ENCODE measurements around the gene PHACTR1. TPM values are rescaled to one million over a fixed set of nuclear protein-coding genes. Genes with fewer than 3 reads are reported as not detected.

PHACTR1 gene
- polyA plus RNA-seq, 1 of the 3 experiments (the other 2 are of a cell fraction), result 0.12 TPM

DNA sequence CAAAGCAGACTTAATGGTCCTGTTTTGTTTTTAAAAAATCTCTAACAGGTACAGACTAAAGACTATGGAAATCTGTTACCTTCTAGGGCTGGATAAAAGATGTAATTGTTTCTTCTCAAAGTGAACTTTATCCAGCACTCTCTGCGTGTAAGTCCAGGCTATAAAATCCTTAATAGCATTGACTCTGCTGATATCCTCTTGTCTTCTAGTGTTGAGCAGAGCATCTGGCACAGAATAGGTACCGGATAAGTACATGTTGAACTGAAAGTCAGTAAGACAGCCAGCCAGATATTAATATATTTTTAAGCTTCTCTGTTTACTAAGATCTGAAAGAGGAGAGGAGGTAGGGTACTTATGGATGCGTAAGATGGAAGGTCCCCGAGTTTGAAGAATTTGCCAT lies 349.5 kb downstream of the PHACTR1 start:
- Histone ChIP-seq H3K27ac (ENCODE audit: low read depth in 2 of 2, low read length in 1 of 2) (no peak overlapping the region), H3K79me2 (ENCODE audit: insufficient read depth) (no peaks in the 10 kb centered on the region), H3K9me3 (no peaks in the 10 kb centered on the region), H2AFZ (ENCODE audit: low read depth) (no peak overlapping the region), H3K9ac (no peak overlapping the region), H3K27me3 (ENCODE audit: insufficient read depth) (no peaks in the 10 kb centered on the region), H3K9me2 (no peaks in the 10 kb centered on the region), H4K20me1 (ENCODE audit: insufficient read depth) (no peaks in the 10 kb centered on the region), H3K4me2 (no peak overlapping the region), H3K4me3 (ENCODE audit: low read depth in 2 of 2, low read length in 1 of 2) (no peak overlapping the region), H3F3A (replicated peaks; ENCODE audit: insufficient read depth) (no peaks in the 10 kb centered on the region), H3K4me1 (ENCODE audit: control insufficient read depth in 1 of 2, insufficient read depth in 2 of 2, low read depth in 1 of 2, low read length in 1 of 2) (peaks cover 0 to 3% of the 10 kb centered on the region in 2 experiments; a peak in 2 of 4 replicates), H3K36me3 (replicated peaks in 1 of 2; ENCODE audit: control insufficient read depth in 1 of 2, insufficient read depth in 2 of 2, low read length in 1 of 2) (no peaks in the 10 kb centered on the region)
- ChIA-PET CTCF (no interaction called here), POLR2A (no interaction called here)
- DNase-seq, result no peak
- no peak for TF ChIP-seq CTCF (IDR thresholded peaks at IDR 0.05)
- no peak for TF ChIP-seq MXI1 (IDR thresholded peaks at IDR 0.05; ENCODE audit: low read depth, low read length)
- TF ChIP-seq RCOR1 (IDR thresholded peaks at IDR 0.05; ENCODE audit: low read length), result no peak
- TF ChIP-seq GATA2 (CRISPR knock-in tag; IDR thresholded peaks at IDR 0.05), result no peak
- TF ChIP-seq NRF1 (IDR thresholded peaks at IDR 0.05; ENCODE audit: low read depth, low read length), result no peak
- TF ChIP-seq MAX (IDR thresholded peaks at IDR 0.05; ENCODE audit: low read depth), result no peak
- TF ChIP-seq TAF1 (IDR thresholded peaks at IDR 0.05; ENCODE audit: borderline replicate concordance, low read depth, low read length), result no peak
- TF ChIP-seq, protein P1, sequence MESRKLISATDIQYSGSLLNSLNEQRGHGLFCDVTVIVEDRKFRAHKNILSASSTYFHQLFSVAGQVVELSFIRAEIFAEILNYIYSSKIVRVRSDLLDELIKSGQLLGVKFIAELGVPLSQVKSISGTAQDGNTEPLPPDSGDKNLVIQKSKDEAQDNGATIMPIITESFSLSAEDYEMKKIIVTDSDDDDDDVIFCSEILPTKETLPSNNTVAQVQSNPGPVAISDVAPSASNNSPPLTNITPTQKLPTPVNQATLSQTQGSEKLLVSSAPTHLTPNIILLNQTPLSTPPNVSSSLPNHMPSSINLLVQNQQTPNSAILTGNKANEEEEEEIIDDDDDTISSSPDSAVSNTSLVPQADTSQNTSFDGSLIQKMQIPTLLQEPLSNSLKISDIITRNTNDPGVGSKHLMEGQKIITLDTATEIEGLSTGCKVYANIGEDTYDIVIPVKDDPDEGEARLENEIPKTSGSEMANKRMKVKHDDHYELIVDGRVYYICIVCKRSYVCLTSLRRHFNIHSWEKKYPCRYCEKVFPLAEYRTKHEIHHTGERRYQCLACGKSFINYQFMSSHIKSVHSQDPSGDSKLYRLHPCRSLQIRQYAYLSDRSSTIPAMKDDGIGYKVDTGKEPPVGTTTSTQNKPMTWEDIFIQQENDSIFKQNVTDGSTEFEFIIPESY (IDR thresholded peaks at IDR 0.05; ENCODE audit: borderline replicate concordance, low read depth), result no peak
- TF ChIP-seq, protein P2, sequence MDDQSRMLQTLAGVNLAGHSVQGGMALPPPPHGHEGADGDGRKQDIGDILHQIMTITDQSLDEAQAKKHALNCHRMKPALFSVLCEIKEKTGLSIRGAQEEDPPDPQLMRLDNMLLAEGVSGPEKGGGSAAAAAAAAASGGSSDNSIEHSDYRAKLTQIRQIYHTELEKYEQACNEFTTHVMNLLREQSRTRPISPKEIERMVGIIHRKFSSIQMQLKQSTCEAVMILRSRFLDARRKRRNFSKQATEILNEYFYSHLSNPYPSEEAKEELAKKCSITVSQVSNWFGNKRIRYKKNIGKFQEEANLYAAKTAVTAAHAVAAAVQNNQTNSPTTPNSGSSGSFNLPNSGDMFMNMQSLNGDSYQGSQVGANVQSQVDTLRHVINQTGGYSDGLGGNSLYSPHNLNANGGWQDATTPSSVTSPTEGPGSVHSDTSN (IDR thresholded peaks at IDR 0.05), result no peak
- TF ChIP-seq SIN3A (IDR thresholded peaks at IDR 0.05; ENCODE audit: borderline replicate concordance, low read depth, low read length), result no peak
- 51% methylated on average over 4 of the region's 4 CpGs for WGBS (ENCODE audit: low lambda C conversion rate)

DNA sequence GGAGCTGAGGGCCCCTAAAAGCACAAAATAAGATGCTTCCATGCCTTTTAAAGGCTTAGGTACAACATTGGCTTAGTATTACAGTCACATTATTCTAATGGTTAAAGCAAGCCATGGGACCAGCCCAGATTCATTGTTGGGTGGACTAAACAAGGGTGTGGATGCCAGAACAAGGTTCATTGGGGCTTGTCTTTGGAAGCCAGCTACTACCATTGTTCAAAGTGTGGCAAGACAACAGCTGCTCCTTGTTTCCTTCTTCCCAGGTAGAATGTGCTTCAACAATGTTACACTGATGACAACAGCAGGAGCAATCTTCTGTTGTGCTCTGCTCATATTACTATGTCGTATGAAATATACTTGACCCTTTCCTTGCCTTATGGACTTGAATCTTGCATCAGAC lies 350.3 kb downstream of the PHACTR1 start:
- Histone ChIP-seq H3K79me2 (ENCODE audit: insufficient read depth) (no peaks in the 10 kb centered on the region), H3F3A (replicated peaks; ENCODE audit: insufficient read depth) (no peaks in the 10 kb centered on the region), H3K4me3 (ENCODE audit: low read depth in 2 of 2, low read length in 1 of 2) (no peak overlapping the region), H3K4me2 (no peak overlapping the region), H3K4me1 (ENCODE audit: control insufficient read depth in 1 of 2, insufficient read depth in 2 of 2, low read depth in 1 of 2, low read length in 1 of 2) (peaks cover 0 to 9% of the 10 kb centered on the region in 2 experiments; a peak in 2 of 4 replicates), H4K20me1 (ENCODE audit: insufficient read depth) (no peaks in the 10 kb centered on the region), H2AFZ (ENCODE audit: low read depth) (no peak overlapping the region), H3K9me3 (no peaks in the 10 kb centered on the region), H3K27me3 (ENCODE audit: insufficient read depth) (no peaks in the 10 kb centered on the region), H3K9me2 (no peaks in the 10 kb centered on the region), H3K27ac (ENCODE audit: low read depth in 2 of 2, low read length in 1 of 2) (no peak overlapping the region), H3K36me3 (replicated peaks in 1 of 2; ENCODE audit: control insufficient read depth in 1 of 2, insufficient read depth in 2 of 2, low read length in 1 of 2) (no peaks in the 10 kb centered on the region), H3K9ac (no peak overlapping the region)
- no peak for DNase-seq
- TF ChIP-seq, protein P1 (IDR thresholded peaks at IDR 0.05; ENCODE audit: borderline replicate concordance, low read depth), result no peak
- TF ChIP-seq FOXM1 (IDR thresholded peaks at IDR 0.05; ENCODE audit: low read depth) (no peak), MAX (IDR thresholded peaks at IDR 0.05; ENCODE audit: low read depth) (no peak), MEF2A (IDR thresholded peaks at IDR 0.05; ENCODE audit: borderline replicate concordance, low read depth) (no peak), TCF12 (IDR thresholded peaks at IDR 0.05) (no peak), TEAD4 (IDR thresholded peaks at IDR 0.05; ENCODE audit: borderline replicate concordance, insufficient read depth) (no peak), CHD2 (IDR thresholded peaks at IDR 0.05; ENCODE audit: low read length, partially characterized antibody) (no peak), MXI1 (IDR thresholded peaks at IDR 0.05; ENCODE audit: low read depth, low read length) (no peak), RCOR1 (IDR thresholded peaks at IDR 0.05; ENCODE audit: low read length) (no peak)
- ChIA-PET CTCF (interaction anchor here (1.0 kb wide), 1 partner anchor 9 kb away, joined by 3 read pairs; no protein-coding TSS in a partner anchor), POLR2A (no interaction called here)
- WGBS (ENCODE audit: low lambda C conversion rate), result 28% methylated on average over 1 of the region's 1 CpG

Measured in SK-N-SH (cell line).